ENCODE measurements around the gene SGTA.

DNA sequence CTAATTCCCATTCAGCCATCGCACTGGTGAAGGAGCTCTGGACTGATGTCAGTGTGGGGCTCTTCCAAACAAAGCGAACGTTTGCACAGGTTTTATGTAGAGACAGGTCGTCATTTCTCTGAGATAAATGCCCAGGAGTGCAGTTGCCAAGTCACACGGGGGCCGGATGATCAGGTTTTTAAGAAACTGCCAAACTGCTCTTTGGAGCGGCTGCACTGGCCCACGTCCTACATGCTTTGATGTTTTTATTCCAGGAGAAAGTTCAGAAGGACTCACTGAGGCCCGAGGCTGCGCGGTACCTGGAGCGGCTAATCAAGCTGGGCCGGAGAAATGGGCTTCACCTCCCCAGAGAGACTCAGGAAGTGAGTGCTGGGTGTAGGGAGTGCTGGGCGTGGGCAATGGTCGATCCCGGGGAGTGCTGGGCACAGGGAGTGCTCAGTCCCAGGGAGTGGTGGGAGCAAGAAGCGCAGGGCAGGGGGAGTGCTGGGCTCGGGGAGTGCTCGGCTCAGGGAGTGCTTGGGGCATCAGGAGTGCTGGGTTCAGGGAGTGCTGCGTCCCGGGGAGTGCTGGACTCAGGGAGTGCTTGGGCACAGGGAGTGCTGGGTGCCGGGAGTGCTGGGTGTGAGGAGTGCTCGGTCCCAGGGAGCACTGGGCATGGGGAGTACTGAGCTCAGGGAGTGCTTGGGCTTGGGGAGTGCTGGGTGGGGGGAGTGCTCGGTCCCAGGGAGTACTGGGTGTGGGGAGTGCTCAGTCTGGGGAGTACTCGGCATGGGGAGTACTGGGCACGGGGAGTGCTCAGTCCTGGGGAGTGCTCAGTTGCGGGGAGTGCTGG lies 13.0 kb upstream of the SGTA start:
- no peak for TF ChIP-seq POLR2A (IDR thresholded peaks at IDR 0.05; ENCODE audit: low read length)
- TF ChIP-seq GATA1 (IDR thresholded peaks at IDR 0.05; ENCODE audit: low read depth, low read length), result no peak

All from erythroblast (primary cell).